Measurements from ENCODE around the gene OPN4. TPM values are rescaled to one million over a fixed set of nuclear protein-coding genes. Genes with fewer than 3 reads are reported as not detected.

OPN4 gene
- total and polyA plus RNA-seq, 2 donors (not counting 3 experiments of a cell fraction or from before 2014, with no cell fraction given) = not detected

- Histone ChIP-seq H3K4me2 (ENCODE audit: insufficient read depth, low read length) (no peak overlapping the region), H3K27me3 (ENCODE audit: control insufficient read depth in 2 of 2, insufficient read depth in 2 of 2, low read length in 2 of 2) (peaks cover 27 to 50% of the 10 kb centered on the region in 2 experiments), H3K9me3 (replicated peaks; ENCODE audit: control insufficient read depth, insufficient read depth, low read length) (no peaks in the 10 kb centered on the region), H3K4me3 (replicated peaks in 1 of 3; ENCODE audit: insufficient read depth in 1 of 3, low read depth in 1 of 3, low read length in 3 of 3) (no peak overlapping the region), H3K9ac (replicated peaks; ENCODE audit: extremely low read depth, insufficient read depth, low read length) (no peak overlapping the region), H3K79me2 (ENCODE audit: control insufficient read depth, insufficient read depth, low read length) (no peaks in the 10 kb centered on the region), H4K20me1 (replicated peaks; ENCODE audit: control insufficient read depth, extremely low read depth, insufficient read depth, low read length) (no peaks in the 10 kb centered on the region), H3K9me1 (replicated peaks; ENCODE audit: control insufficient read depth, extremely low read depth, insufficient read depth, low read length) (no peaks in the 10 kb centered on the region), H3K27ac (ENCODE audit: insufficient read depth, low read depth, low read length) (no peak overlapping the region), H2AFZ (ENCODE audit: low read depth, low read length) (no peak overlapping the region), H3K4me1 (ENCODE audit: control insufficient read depth, extremely low read depth, insufficient read depth, low read length) (no peaks in the 10 kb centered on the region), H3K36me3 (ENCODE audit: control insufficient read depth in 2 of 2, extremely low read depth in 1 of 2, insufficient read depth in 2 of 2, low read length in 2 of 2) (no peaks in the 10 kb centered on the region)
- no peak for FAIRE-seq
- ChIA-PET CTCF (interaction anchor here (0.7 to 1.9 kb wide), 6 partner anchors 13 to 191 kb away, joined by 3 to 9 read pairs (median 4); no protein-coding TSS in a partner anchor), POLR2A (no interaction called here)
- intact Hi-C loops (cut with micrococcal nuclease) (no loop called here), dilution Hi-C loops (cut with MboI; ENCODE audit: extremely low pct_ligation_motif_present, low sequenced_read_pairs) (no loop called here)
- DNase-seq (ENCODE audit: low read depth, low spot score) = no peak
- no peak for TF ChIP-seq POLR2A (IDR thresholded peaks at IDR 0.05; ENCODE audit: low read depth, low read length)
- TF ChIP-seq EZH2 (IDR thresholded peaks at IDR 0.05; ENCODE audit: borderline replicate concordance, low read depth, low read length, severe bottlenecking) = no peak
- no peak for TF ChIP-seq JUN (IDR thresholded peaks at IDR 0.05; ENCODE audit: borderline replicate concordance, insufficient read depth, insufficient read length, low read depth)
- no peak for TF ChIP-seq CTCF (IDR thresholded peaks at IDR 0.05; ENCODE audit: extremely low read depth in 1 of 2, insufficient read depth in 1 of 2, low read depth in 1 of 2, low read length in 2 of 2)
- TF ChIP-seq FOS (IDR thresholded peaks at IDR 0.05; ENCODE audit: borderline replicate concordance, insufficient read depth, low read length) = no peak
- TF ChIP-seq GATA2 (IDR thresholded peaks at IDR 0.05; ENCODE audit: insufficient read depth, insufficient read length, low read depth, low read length) = no peak
- TF ChIP-seq POLR2AphosphoS5 (IDR thresholded peaks at IDR 0.05; ENCODE audit: insufficient read depth, low read depth, low read length) = no peak
- TF ChIP-seq MYC (IDR thresholded peaks at IDR 0.05; ENCODE audit: low read depth, low read length) = no peak
- no peak for TF ChIP-seq MAX (IDR thresholded peaks at IDR 0.05; ENCODE audit: insufficient read depth, insufficient read length)
- BruUV-seq (replicated peaks) = no TSS peak
These were observed 54.5 kb downstream of the OPN4 start for GRCh38 chr10:86708783-86709380.

All from endothelial cell of umbilical vein (primary cell).